Thymus (tissue), 11 donors: ENCODE results near the gene CEP41. TPM values are rescaled to one million over a fixed set of nuclear protein-coding genes. Genes with fewer than 3 reads are reported as not detected.

Source experiments
- DNase-seq, 9 donors: peaks; one replicate each; pipeline ENCODE4 v3.0.0-alpha.2; 2013; ENCODE audit warnings: low spot score in 9 of 9, low read depth in 6 of 9, missing footprints in 1 of 9
- H3K27ac ChIP-seq, 2 donors: one replicate each; pipeline ENCODE4 v1.5.1; 2013; ENCODE audit warnings: control low read depth in 1 of 2, low read depth in 1 of 2, low read length in 1 of 2, mild to moderate bottlenecking in 1 of 2, moderate library complexity in 1 of 2
- H3K27me3 ChIP-seq, 2 donors: one replicate each; pipeline ENCODE4 v1.5.1; 2013; ENCODE audit warnings: low read length in 1 of 2; ENCODE audit not compliant: control insufficient read depth in 2 of 2, insufficient read depth in 1 of 2
- H3K36me3 ChIP-seq, 2 donors: one replicate each; pipeline ENCODE4 v1.5.1; 2013; ENCODE audit warnings: low read length in 1 of 2, mild to moderate bottlenecking in 1 of 2, moderate library complexity in 1 of 2; ENCODE audit not compliant: control insufficient read depth in 2 of 2, insufficient read depth in 2 of 2
- H3K4me1 ChIP-seq, 2 donors: one replicate each; pipeline ENCODE4 v1.5.1; 2013; ENCODE audit warnings: low read length in 2 of 2; ENCODE audit not compliant: control insufficient read depth in 2 of 2, insufficient read depth in 2 of 2
- H3K4me3 ChIP-seq, 2 donors: one replicate each; pipeline ENCODE4 v1.5.1; 2013; ENCODE audit warnings: low read length in 2 of 2, control low read depth in 1 of 2, mild to moderate bottlenecking in 1 of 2
- H3K9me3 ChIP-seq, 2 donors: one replicate each; pipeline ENCODE4 v1.5.1; 2013; ENCODE audit warnings: low read length in 1 of 2, mild to moderate bottlenecking in 1 of 2; ENCODE audit not compliant: control insufficient read depth in 2 of 2, insufficient read depth in 1 of 2
- WGBS: extraction: QIAGEN DNeasy Blood & Tissue Kit; methylation state at CpG from one replicate; pipeline ENCODE4 v1.1.7; 2013; 5-methylcytosine and 5-hydroxymethylcytosine counted together
- polyA plus RNA-seq: library from polyadenylated mRNA; stranded (reverse); fragments of 200-250 nt; gene quantifications from one replicate; pipeline ENCODE4 v1.2.3, GENCODE V29; 2013
- total RNA-seq: library from RNA; stranded (reverse); fragments of 120-200 nt; gene quantifications from one replicate; pipeline ENCODE4 v1.2.4, GENCODE V29; 2013
- donor health status: healthy.

The CEP41 gene
- total and polyA plus RNA-seq, 2 donors: 11.2 to 15.7 TPM

- Histone ChIP-seq H3K4me3 (no peak overlapping the region), H3K9me3 (peaks cover 0 to 14% of the 10 kb centered on the region in 2 donors), H3K4me1 (peaks cover 8 to 29% of the 10 kb centered on the region in 2 donors), H3K36me3 (no peaks in the 10 kb centered on the region), H3K27ac (peak overlapping the region in 1 of 2 donors; percentile 36), H3K27me3 (no peaks in the 10 kb centered on the region)
- DNase-seq: no peak
- WGBS: 97% methylated on average over 5 of the region's 5 CpGs
Observed at GRCh38 chr7:130444751-130445407, 4.1 kb upstream of the CEP41 start.

GRCh38 chr7:130444234-130444633, 3.4 kb upstream of the CEP41 start:
- Histone ChIP-seq H3K4me3 (no peak overlapping the region), H3K27ac (peak overlapping the region in 1 of 2 donors; percentile 36), H3K4me1 (peaks cover 8 to 35% of the 10 kb centered on the region in 2 donors), H3K9me3 (peaks cover 0 to 14% of the 10 kb centered on the region in 2 donors), H3K36me3 (no peaks in the 10 kb centered on the region), H3K27me3 (no peaks in the 10 kb centered on the region)
- 89% methylated on average over 3 of the region's 3 CpGs for WGBS
- DNase-seq: no peak

GRCh38 chr7:130442601-130443000, 1.8 kb upstream of the CEP41 start:
- Histone ChIP-seq H3K36me3 (no peaks in the 10 kb centered on the region), H3K27ac (no peak overlapping the region), H3K4me3 (no peak overlapping the region), H3K4me1 (peaks cover 8 to 35% of the 10 kb centered on the region in 2 donors), H3K9me3 (peaks cover 0 to 14% of the 10 kb centered on the region in 2 donors), H3K27me3 (no peaks in the 10 kb centered on the region)
- no peak for DNase-seq
- WGBS: 77% methylated on average over 7 of the region's 7 CpGs

GRCh38 chr7:130441408-130441869, 623 bp upstream of the CEP41 start:
- H3K27ac ChIP-seq: peak overlapping the region; percentile 13 to 93
- peaks cover 8 to 35% of the 10 kb centered on the region in 2 donors for H3K4me1 ChIP-seq
- peak overlapping the region; percentile 72 to 87 for H3K4me3 ChIP-seq
- no peak for DNase-seq
- H3K27me3 ChIP-seq: no peaks in the 10 kb centered on the region
- WGBS: 76% methylated on average over 9 of the region's 9 CpGs
- peaks cover 0 to 11% of the 10 kb centered on the region in 2 donors for H3K9me3 ChIP-seq
- no peaks in the 10 kb centered on the region for H3K36me3 ChIP-seq

GRCh38 chr7:130436253-130436652, 4.6 kb downstream of the CEP41 start:
- Histone ChIP-seq H3K36me3 (no peaks in the 10 kb centered on the region), H3K4me3 (no peak overlapping the region), H3K9me3 (peaks cover 0 to 5% of the 10 kb centered on the region in 2 donors), H3K27ac (no peak overlapping the region), H3K4me1 (peaks cover 21 to 35% of the 10 kb centered on the region in 2 donors), H3K27me3 (no peaks in the 10 kb centered on the region)
- DNase-seq: no peak
- 95% methylated on average over 1 of the region's 1 CpG for WGBS

GRCh38 chr7:130435311-130435854, 5.4 kb downstream of the CEP41 start:
- Histone ChIP-seq H3K9me3 (peaks cover 0 to 3% of the 10 kb centered on the region in 2 donors), H3K4me1 (peaks cover 20 to 37% of the 10 kb centered on the region in 2 donors), H3K27me3 (no peaks in the 10 kb centered on the region), H3K4me3 (no peak overlapping the region), H3K27ac (no peak overlapping the region), H3K36me3 (no peaks in the 10 kb centered on the region)
- WGBS: 53% methylated on average over 2 of the region's 2 CpGs
- no peak for DNase-seq

GRCh38 chr7:130433301-130433700, 7.5 kb downstream of the CEP41 start:
- no peaks in the 10 kb centered on the region for H3K36me3 ChIP-seq
- no peaks in the 10 kb centered on the region for H3K27me3 ChIP-seq
- H3K27ac ChIP-seq: peak overlapping the region; percentile 50 to 64
- peaks cover 17 to 30% of the 10 kb centered on the region in 2 donors for H3K4me1 ChIP-seq
- DNase-seq: no peak
- 7% methylated on average over 1 of the region's 1 CpG for WGBS
- H3K4me3 ChIP-seq: no peak overlapping the region
- no peaks in the 10 kb centered on the region for H3K9me3 ChIP-seq

- Histone ChIP-seq H3K4me1 (peaks cover 17 to 30% of the 10 kb centered on the region in 2 donors), H3K27me3 (no peaks in the 10 kb centered on the region), H3K27ac (peak overlapping the region; percentile 48 to 50), H3K4me3 (no peak overlapping the region), H3K9me3 (no peaks in the 10 kb centered on the region), H3K36me3 (no peaks in the 10 kb centered on the region)
- 93% methylated on average over 3 of the region's 3 CpGs for WGBS
- no peak for DNase-seq
Observed at GRCh38 chr7:130432886-130433285, 7.9 kb downstream of the CEP41 start.

GRCh38 chr7:130430841-130431666, 9.8 kb downstream of the CEP41 start:
- no peaks in the 10 kb centered on the region for H3K9me3 ChIP-seq
- H3K27ac ChIP-seq: peak overlapping the region in 1 of 2 donors; percentile 46
- DNase-seq: no peak
- WGBS: 92% methylated on average over 5 of the region's 5 CpGs
- no peak overlapping the region for H3K4me3 ChIP-seq
- peaks cover 17 to 34% of the 10 kb centered on the region in 2 donors for H3K4me1 ChIP-seq
- H3K36me3 ChIP-seq: peaks cover 0 to 5% of the 10 kb centered on the region in 2 donors
- no peaks in the 10 kb centered on the region for H3K27me3 ChIP-seq
